Caki2 (cell line): ENCODE results near the gene TGFBR1. TPM values are rescaled to one million over a fixed set of nuclear protein-coding genes. Genes with fewer than 3 reads are reported as not detected.

ENCODE experiments used
- DNase-seq: peaks from one replicate; pipeline ENCODE4 v3.0.0-alpha.2; 2015; ENCODE audit warnings: low read depth
- in situ Hi-C: cut with HindIII; loops from 2 replicates; pipeline ENCODE4 v1.10.0; 2016; ENCODE audit warnings: low sequenced_read_pairs, low pct_unique_long_range_greater_than_20kb, mixed read lengths
- total RNA-seq: library from RNA; depleted of rRNA; stranded (reverse); fragments of >200 nt; shearing (Covaris generic); gene quantifications from 2 replicates; pipeline ENCODE4 v1.2.3, GENCODE V29; 2014; ENCODE audit warnings: low replicate concordance

TGFBR1 gene
- total RNA-seq, 1 experiment from 2014 or later: 8.1 TPM

DNA sequence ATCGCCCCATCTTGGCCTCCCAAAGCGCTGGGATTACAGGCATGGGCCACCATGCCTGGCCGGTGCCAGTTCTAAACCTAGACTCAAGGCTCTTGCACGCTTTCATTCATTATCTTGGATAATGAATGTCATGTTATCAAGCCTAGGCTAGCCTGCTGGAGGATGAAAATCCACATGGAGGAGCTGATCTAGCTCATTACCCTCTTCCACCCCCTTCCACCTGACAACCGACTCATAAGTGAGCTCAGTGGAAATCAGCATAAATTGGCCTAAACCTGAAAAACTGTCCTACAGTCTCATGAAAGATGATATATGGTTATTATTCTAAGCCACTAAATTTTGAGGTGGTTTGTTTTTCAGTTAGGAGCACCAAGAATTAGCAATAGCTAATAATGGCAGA, 3.6 kb upstream of the TGFBR1 start:
- in situ Hi-C loops: no loop called here
- DNase-seq: no peak

DNA sequence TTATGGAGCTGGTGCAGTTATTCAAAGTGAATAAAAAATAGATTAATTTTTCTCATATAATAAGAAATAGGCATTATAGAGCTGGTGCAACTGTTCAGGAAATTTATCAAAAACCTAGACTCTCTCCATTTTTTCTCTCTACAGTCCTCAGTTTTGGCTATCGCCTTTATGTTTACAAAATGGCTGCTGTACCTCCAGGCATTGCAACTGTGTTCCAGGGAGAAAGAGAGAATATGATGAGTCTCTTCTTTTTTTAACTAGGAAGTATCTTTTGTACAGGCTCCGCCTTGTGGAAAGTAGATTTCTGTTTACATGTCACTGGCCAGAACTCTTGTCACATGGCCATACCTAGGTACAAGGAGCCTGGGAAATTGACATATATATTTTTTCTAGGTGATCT, 3.1 kb upstream of the TGFBR1 start:
- in situ Hi-C loops: no loop called here
- DNase-seq: no peak

DNA sequence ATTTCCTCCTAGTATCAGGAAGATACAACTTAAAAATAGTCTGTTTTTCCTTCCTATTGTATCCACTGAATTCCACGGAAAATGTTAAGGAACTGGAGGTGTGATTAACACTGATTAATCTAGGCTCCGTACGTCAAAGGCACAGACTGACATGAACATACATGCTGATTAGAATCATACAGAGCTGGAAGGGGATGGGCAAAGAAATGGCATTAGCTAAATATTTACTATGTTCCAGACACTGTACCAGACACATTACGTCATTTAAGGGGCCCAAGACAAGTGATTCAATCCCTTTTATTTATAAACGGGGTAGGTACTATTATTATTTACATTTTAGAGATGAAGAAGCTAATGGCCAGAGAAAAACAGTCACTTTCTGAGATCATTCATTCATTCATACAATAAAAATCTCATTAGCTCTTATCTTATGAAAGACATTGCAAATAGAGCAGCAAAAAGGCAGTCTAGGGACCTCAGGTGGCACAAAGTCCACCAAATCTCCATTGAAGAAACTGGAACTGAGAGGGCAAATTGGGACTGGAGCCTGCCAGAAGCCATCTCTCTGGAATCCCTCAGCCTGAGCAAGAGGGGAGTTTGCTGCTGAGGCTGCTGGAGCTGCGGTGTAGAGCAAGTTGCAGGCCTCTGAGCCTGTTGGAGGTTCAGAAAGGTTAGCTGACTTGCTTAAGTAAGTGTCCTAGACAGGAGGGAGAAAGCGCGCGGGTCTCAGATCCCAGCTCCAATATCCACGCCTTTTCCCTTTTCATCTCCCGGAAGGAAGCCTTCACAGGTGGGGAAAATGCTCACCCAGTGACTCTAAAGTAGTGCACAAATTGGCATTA, 1.6 kb upstream of the TGFBR1 start:
- no peak for DNase-seq
- in situ Hi-C loops: no loop called here

DNA sequence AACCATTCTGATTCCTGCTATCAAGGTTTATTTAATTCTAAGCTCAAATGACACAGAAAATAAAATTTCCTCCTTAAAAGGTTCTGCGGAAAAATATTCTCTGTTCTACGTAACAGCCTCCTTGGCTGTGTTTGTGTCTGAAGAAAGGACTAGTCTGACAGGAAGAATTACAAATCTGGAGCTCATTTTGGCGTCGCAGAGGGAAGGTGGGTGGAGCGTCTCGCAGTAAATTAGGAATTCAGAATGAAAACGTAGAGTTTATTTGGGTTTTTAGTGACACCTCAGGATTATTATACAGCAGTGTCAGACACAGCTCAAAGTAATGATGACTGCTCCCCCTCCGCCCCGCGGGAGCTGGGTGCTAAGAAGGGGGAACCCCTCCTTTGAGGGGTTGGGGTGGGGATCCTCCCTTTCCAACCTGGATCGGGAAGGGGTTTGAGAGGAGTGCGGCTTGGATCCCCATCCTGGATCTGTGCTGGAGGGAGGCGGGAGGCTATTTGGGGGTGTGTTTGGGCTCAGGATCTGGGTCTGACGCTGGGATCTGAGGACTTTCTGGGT, 933 bp upstream of the TGFBR1 start:
- no peak for DNase-seq
- in situ Hi-C loops: no loop called here

DNA sequence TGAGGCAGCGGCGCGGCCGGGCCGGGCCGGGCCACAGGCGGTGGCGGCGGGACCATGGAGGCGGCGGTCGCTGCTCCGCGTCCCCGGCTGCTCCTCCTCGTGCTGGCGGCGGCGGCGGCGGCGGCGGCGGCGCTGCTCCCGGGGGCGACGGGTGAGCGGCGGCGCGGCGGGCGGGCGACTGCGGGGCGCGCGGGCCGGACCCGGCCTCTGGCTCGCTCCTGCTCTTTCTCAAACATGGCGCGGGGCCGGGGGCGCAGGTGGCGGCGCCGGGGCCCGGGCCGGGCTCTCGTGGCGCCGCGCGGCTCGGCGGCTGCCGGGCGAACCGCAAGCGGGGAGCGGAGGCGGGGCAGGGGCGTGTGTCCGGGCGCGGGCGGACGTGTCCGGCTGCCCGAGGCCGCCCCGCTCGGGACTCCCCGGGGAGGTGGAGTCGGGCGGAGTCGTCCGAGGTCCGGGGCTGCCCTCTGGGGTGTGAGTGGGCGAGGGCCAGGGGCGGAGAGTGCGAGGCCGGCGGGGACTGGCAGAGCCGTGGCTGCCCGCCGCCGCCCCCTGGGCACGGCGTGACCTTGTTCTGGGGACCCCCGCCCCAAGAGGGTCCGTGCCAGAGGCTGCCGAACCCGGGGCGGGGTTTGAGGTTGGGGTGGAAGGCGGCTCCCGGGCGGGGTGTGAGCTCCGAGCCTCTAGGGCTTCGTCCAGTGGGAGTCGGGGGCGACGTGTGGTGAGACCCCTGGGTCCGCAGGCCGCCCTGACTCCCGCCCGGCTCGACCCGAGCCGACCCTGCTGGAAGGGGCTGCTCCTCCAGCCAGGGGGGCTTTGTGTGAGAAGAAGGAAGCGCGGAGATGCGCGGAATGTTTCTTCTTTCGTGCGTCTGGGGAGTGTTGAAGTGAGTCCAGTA, 485 bp downstream of the TGFBR1 start:
- in situ Hi-C loops: no loop called here
- DNase-seq: peak; percentile 69

DNA sequence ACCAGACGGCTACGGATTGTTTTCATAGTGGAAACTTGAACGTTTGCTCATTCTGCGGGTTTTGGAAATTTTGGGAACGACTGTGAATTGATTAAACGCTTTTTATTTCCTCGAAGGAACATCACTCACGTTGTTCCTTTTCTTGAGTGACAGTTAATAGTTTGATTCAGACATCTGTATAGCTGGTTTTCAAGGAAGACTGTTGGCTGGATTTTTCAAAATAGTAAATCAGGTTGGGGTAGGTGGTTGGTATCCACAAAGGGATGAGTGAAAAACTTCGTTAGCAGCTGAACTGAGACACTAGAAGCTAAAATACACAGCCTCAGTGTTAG, 1.1 kb downstream of the TGFBR1 start:
- DNase-seq: no peak
- in situ Hi-C loops: no loop called here

DNA sequence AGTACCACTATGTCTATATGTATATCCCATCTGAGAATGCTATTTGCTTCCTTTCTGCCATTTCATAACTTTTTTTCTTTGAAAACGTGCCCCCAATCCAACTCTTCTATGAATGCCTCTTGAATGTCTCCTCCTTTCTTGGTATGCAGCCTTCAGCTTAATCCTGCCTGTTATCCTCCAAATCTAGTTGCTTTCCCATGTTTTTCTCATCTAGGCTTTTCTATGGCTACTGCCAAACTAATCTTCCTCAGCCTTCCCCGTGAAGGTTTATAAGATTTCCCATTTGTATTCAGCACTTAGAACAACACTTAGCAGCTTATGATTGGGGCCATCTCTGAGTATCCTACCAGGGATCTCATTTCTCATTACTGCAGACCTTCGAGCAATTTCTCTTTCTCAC, 2.5 kb downstream of the TGFBR1 start:
- in situ Hi-C loops: no loop called here
- DNase-seq: no peak

DNA sequence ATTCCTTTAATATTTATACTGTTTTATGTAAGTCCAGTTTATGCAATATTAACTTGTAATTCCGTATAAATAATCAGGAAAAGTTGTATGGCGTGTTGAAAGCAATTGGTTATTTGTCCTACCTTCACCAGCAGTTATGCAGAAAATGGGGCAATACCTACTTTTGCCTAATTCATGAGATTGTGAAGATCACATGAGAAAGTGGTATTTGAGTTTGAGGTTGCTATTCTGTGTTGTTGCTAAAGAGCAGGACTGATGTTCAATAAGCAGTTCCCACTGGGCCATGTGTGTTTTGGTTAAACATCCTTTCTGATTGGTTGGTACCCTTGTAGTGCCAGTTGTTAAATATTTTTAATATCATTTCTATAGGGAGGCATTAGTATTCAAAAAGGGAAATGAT, 3.2 kb downstream of the TGFBR1 start:
- DNase-seq: no peak
- in situ Hi-C loops: no loop called here

DNA sequence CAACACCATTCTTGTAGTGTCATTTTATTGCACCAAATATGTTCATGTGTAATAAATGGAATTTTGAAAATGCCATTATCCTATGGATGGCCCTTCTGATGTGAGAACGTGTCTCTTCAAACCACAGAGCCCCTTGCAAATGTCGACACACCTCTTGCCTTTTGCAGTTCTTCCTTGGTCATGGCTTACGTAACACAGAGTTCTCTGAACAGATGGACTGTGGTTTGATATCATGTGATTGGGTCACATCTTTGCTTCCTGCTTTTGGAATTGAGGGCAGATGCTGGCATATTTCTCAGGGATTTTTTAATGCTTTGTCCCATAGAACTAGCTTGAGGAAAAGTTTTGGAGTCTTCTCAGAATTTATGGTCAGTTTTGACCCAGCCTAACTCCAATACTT, 4.6 kb downstream of the TGFBR1 start:
- no peak for DNase-seq
- in situ Hi-C loops: no loop called here

DNA sequence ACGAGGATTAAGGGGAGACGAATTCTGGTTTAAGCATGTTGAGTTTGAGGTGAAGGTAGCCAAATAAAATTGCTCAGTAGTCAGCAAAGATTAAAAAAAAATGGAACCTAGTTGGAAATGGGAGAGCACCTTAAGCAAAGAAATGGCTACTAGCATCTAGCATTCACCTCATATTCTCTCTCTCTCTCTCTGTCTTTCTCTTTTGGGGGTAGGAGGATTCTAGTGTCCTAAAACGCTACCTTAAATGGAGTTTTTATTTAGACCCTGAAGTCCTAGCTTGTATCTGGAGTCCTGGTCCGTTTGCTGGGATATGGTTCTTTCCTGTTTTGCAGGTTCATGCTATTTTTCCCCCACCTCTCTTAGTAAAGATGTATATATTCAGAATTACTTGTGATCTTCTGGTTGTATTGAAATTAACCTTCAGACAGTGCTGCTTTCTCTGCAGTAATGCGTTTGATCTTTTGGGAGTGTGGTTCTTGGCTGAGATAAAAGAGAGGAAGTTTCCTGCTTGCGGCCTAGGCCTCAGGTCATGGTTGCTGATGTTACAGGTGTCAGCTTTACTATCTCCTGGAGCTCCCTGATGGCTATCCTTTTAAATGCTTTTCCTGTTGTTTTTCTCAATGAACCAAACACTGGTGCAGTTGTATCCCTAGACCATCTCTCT, 8.0 kb downstream of the TGFBR1 start:
- in situ Hi-C loops: no loop called here
- DNase-seq: no peak

DNA sequence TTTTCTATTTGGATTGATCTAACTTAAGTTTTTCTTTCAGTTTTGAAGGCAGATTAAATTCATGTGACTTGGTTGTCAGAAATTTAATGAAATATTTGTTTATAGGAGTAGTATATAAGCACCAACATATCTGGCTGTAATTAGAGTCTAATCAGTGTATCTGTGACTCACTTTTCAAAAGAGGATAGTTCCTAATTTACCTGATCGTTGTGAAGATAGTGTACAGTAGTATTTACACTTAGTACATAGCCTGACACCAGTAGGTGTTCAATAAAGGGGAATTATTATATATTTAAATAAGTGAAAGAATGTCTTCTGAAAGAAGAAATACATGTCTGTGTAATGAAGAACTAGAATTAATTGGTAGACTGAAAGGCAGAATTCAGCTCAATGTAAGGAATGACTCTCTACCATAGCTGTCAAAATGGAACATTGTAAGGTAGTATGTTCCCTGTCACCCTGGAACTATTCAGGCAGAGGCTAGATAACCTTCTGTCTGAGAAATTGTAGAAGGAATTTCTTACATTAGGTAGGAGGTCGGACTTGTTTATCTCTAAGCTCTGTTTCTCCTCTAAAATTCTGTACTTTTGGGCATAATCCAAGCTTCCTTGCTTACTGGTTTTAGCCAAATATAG, 8.6 kb downstream of the TGFBR1 start:
- no peak for DNase-seq
- in situ Hi-C loops: no loop called here

DNA sequence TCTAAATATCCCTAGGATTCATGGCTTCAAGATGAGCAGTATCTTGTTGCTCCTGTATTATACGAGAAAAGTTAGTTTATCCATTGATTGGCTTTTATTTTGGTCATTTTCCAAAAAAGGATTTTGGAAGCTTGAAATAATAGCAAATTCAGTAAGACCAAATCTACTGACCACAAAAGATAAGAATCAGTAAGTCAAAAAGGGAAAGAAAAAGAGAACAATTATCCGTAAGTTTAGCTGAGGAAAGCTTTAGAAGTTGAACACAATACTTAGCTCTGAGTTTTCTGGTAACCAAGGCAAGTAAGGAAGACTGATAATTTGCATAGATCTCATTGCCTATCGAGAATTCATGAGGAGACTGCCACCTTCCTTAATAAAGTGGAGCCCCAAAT, 9.1 kb downstream of the TGFBR1 start:
- DNase-seq: no peak
- in situ Hi-C loops: no loop called here

DNA sequence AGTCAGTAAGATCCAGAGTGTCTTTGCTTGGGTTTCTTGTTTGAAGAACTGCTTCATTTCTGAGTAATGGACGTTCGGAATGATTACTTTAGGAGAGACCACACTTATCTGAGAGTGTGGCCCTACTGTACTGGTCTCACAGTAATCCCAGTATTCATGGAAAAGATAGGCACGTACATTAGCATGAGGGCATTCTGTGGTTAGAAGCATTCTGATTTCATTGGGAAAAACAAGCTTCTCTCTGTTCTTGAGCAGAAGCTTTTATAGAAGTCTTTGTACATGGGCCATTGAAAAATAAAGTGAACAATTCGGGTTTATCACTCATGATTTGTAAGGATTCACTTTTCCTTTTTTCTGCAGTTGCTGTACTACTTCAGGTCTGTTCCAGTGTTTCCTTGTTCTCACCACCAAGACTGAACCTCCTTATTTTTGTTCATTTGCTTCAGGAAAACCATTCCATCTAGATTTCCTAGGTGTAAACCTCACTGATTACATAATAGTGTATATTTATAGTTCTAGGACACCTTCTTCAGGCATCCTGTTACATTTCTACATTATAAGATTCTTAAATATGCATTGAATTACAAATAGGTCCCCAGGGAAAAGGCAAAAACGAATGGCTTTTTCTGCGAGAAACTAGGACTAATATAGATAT, 10.1 kb downstream of the TGFBR1 start:
- in situ Hi-C loops: no loop called here

DNA sequence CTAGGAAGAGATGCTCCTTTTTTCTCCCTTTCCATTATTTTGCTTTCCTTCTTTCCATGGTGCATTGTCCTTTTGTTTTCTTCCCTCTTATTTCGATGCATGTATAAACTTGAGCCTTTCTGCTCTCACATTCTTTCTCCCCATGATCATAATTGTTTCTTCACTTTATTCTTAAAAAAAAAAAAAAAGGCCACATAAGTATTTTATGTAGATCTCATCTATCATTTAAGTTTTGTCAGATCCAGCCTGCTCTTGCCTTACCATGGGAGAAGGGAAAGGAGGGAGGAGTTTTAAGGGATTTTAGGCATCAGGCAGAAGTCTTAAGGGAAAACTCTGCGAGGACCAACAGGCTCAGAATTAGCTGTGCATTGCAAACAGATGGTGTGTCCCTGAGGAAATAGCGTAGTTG, 11.1 kb downstream of the TGFBR1 start:
- in situ Hi-C loops: no loop called here
- DNase-seq: no peak

More for the DNA sequence above, 10.1 kb downstream of the TGFBR1 start:
- DNase-seq: no peak

DNA sequence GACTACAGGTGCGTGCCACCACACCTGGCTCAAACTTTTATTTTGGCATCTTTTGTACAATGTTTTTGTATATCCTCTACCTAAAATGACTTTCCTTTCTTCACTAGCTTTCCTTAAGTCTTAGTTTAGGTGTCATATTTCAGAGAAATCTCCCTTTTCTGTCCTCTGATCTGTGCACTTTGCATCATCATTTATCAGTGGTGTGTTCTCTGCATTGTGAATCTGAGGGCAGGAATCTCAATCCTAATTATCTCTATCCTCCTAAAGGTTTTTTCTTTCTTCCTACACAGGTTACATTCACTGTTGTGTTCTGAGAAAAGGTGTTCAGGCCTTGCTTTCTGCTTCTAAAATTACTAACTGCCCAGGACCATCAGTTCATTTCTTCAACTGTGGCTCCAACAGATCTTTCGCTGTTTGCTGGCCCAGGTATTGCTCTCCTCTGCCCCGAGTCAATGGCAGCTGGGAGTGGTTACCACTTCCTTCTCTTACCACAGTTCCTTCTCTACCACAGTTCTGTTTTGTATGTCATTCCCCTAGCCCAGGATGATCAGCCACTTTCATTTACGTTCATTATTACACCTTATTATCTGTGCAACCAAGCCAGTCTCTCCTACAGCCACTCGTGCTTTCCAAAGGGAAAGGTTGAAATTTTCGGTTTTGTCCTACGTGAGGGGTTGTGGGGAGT, 14.0 kb downstream of the TGFBR1 start:
- no peak for DNase-seq
- in situ Hi-C loops: no loop called here

DNA sequence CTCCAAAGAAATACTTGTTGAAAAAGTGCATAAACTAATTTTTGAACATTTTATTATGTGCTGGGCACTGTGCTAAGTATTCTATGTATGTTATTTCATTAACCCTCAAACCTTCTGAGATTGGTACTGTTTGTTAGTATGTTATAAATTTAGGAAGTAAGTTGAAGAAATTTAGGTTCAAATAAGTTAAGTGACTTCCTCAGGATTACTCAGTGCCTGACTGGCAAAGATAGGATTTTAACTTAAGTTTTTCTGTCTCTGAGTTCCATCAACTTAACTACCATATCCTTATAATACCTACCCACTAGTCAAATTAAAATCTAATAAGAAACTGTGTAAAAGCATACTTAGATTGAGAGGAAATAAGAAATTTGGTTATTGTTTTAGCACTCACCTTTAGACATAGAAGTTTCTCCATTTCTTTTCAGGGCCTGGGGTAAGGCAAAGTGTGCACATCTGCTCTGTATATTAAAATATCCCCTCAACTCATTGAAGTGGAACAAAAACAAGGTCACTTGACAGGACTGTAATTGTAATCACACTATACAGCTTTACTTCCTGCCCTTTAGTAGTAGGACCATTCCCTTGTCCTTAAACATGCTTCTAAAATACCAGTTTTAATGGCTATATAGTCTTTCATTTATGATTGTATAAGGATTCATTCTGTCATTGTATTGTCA, 15.2 kb downstream of the TGFBR1 start:
- in situ Hi-C loops: no loop called here
- no peak for DNase-seq

DNA sequence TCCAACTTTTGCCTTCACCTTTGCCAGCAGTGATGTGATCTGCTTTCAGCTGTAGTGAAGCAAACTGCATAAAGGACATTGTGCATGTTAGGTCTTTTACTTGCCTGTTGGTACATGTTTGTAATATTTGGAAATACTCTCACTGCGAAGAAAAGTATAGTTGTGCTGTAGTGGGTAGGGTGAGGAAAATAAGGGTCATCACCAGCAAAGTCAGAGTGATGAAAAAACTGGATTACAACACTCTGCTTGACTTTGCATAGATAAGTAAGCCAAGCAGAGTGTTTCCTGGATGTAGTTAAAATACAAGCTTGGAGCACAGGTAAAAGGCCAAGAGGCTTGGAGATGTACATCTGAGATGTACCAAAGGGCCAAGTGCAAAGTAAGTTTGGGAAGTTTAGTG, 16.7 kb downstream of the TGFBR1 start:
- no peak for DNase-seq
- in situ Hi-C loops: no loop called here
